Endothelial cell of hepatic sinusoid (primary cell): ENCODE measurements around the gene TPT1.

ENCODE experiments used
- in situ Hi-C: cut with HindIII; loops from 2 replicates; pipeline ENCODE4 v1.10.0; 2017; ENCODE audit warnings: low sequenced_read_pairs

Gene TPT1

GRCh38 chr13:45368005-45368404 is 27.0 kb upstream of the TPT1 start:
- in situ Hi-C loops: no loop called here

GRCh38 chr13:45367358-45367757 is 26.4 kb upstream of the TPT1 start:
- in situ Hi-C loops: no loop called here

GRCh38 chr13:45365558-45365885 is 24.5 kb upstream of the TPT1 start:
- in situ Hi-C loops: no loop called here

- in situ Hi-C loops: no loop called here
Observed at GRCh38 chr13:45364876-45365557, 24.0 kb upstream of the TPT1 start.

- in situ Hi-C loops: no loop called here
Observed at GRCh38 chr13:45362939-45363338, 22.0 kb upstream of the TPT1 start.

GRCh38 chr13:45361596-45362206 is 20.7 kb upstream of the TPT1 start:
- in situ Hi-C loops: no loop called here

- in situ Hi-C loops: no loop called here
Observed at GRCh38 chr13:45356966-45357672, 16.1 kb upstream of the TPT1 start.

- in situ Hi-C loops: no loop called here
Observed at GRCh38 chr13:45353895-45354294, 12.9 kb upstream of the TPT1 start.

- in situ Hi-C loops: no loop called here
Observed at GRCh38 chr13:45352031-45352430, 11.0 kb upstream of the TPT1 start.

- in situ Hi-C loops: no loop called here
Observed at GRCh38 chr13:45350152-45350551, 9.2 kb upstream of the TPT1 start.

- in situ Hi-C loops: no loop called here
Observed at GRCh38 chr13:45349438-45349837, 8.5 kb upstream of the TPT1 start.

GRCh38 chr13:45344064-45344463 is 3.1 kb upstream of the TPT1 start:
- in situ Hi-C loops: loop anchor here (5.0 kb wide), 1 partner anchor 53 kb away; no protein-coding TSS in a partner anchor

GRCh38 chr13:45343102-45343501 is 2.1 kb upstream of the TPT1 start:
- in situ Hi-C loops: loop anchor here (5.0 kb wide), 1 partner anchor 54 kb away; no protein-coding TSS in a partner anchor

GRCh38 chr13:45342668-45343067 is 1.7 kb upstream of the TPT1 start:
- in situ Hi-C loops: loop anchor here (5.0 kb wide), 1 partner anchor 55 kb away; no protein-coding TSS in a partner anchor

GRCh38 chr13:45341799-45342500 is 967 bp upstream of the TPT1 start:
- in situ Hi-C loops: loop anchor here (5.0 kb wide), 1 partner anchor 55 kb away; no protein-coding TSS in a partner anchor

- in situ Hi-C loops: loop anchor here (5.0 kb wide), 1 partner anchor 57 kb away; no protein-coding TSS in a partner anchor
Observed at GRCh38 chr13:45340422-45341033, 455 bp downstream of the TPT1 start.

GRCh38 chr13:45339867-45340266 is 1.1 kb downstream of the TPT1 start:
- in situ Hi-C loops: loop anchor here (5.0 kb wide), 1 partner anchor 57 kb away; no protein-coding TSS in a partner anchor

- in situ Hi-C loops: no loop called here
Observed at GRCh38 chr13:45339399-45339798, 1.6 kb downstream of the TPT1 start.

GRCh38 chr13:45337803-45338202 is 3.2 kb downstream of the TPT1 start:
- in situ Hi-C loops: no loop called here

GRCh38 chr13:45337395-45337794 is 3.6 kb downstream of the TPT1 start:
- in situ Hi-C loops: no loop called here
